Transverse colon (tissue), 4 donors: ENCODE data around the gene CDHR4.
A peak's percentile ranks its signal among the peaks of the same experiment; 100 is the strongest.

Source experiments
- CTCF ChIP-seq, 5 experiments: fragments of 200-600 bp in 3 of 5; fragments of 450-650 bp in 2 of 5; sonication (generic) in 3 of 5; IDR thresholded peaks; 1 replicate in 2 of 5; 2 replicates in 3 of 5; pipeline ENCODE4 v1.5.1; 2016 to 2017; ENCODE audit warnings: antibody characterized with exemption in 5 of 5, inconsistent platforms in 3 of 5, mild to moderate bottlenecking in 2 of 5, moderate library complexity in 1 of 5
- EP300 ChIP-seq: sonication (generic); formaldehyde crosslinking; IDR thresholded peaks from one replicate; pipeline ENCODE4 v1.6.1; 2017; ENCODE audit warnings: antibody characterized with exemption, low read depth
- POLR2A ChIP-seq: fragments of 450-650 bp; IDR thresholded peaks from one replicate; pipeline ENCODE4 v1.6.1; 2016; ENCODE audit warnings: antibody characterized with exemption, mild to moderate bottlenecking, moderate library complexity
- POLR2AphosphoS5 ChIP-seq, 3 donors: sonication (generic); formaldehyde crosslinking; IDR thresholded peaks; one replicate each; pipeline ENCODE4 v1.6.1; 2016; ENCODE audit warnings: antibody characterized with exemption in 3 of 3

- peak; percentile 87 to 93 (median 91) for TF ChIP-seq CTCF (IDR thresholded peaks at IDR 0.05)
- TF ChIP-seq POLR2A: no peak
- no peak for TF ChIP-seq POLR2AphosphoS5 (IDR thresholded peaks at IDR 0.05)
- TF ChIP-seq EP300: no peak
These were observed 39.6 kb upstream of the CDHR4 start for GRCh38 chr3:49839193-49839809.
